Measurements from ENCODE around the gene OR2T8.

The OR2T8 gene

GRCh38 chr1:247961791-247962190, 41.7 kb downstream of the OR2T8 start:
- TF ChIP-seq CTCF (IDR thresholded peaks at IDR 0.05), result no peak

- no peak for TF ChIP-seq CTCF (IDR thresholded peaks at IDR 0.05)
These were observed 43.0 kb downstream of the OR2T8 start for GRCh38 chr1:247962911-247963588.

- TF ChIP-seq CTCF (IDR thresholded peaks at IDR 0.05), result no peak
These were observed 44.9 kb downstream of the OR2T8 start, which contains the start of gene OR2AK2 for GRCh38 chr1:247964933-247965332. OR2AK2 (plus strand) TSS chr1:247965233; CDS start chr1:247965377, 144 bp downstream.

DNA sequence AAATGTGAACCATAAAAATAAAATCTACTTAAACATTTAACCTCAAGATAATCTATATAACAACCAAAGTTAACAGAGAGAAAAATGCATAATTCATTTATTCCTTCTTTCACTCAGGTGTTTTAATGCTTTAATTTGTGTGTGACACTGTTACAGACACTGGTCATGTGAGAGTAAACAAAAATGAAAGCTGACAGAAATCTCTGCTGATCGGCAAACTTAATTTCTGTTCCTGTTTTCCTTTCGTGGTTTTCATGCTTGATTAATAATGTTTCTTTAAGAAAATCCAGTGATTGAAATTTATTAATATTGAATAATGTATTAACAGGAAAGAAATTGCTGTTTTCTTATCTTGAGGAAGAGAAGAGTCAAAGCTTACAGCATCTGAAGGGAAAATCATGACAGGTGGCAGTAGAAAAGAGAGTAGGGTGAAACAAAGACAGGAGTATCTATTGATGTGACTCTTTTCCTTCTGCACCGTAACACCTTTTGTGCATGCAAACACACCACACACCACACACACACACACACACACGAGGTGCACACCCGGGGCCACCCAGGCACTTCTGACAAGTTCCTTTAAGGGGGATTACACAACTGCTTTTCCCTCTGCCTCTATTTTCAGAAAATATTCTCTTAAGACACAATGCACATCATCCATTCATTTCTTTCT, 46.6 kb downstream of the OR2T8 start:
- TF ChIP-seq CTCF (IDR thresholded peaks at IDR 0.05), result no peak
